Ectodermal cell (in vitro differentiated cells): ENCODE data around the gene STAT4.

Experiments
- H3K27ac ChIP-seq: 2 replicates; pipeline ENCODE4 v1.7.0; 2013; ENCODE audit warnings: mild to moderate bottlenecking, low read depth, low read length; ENCODE audit not compliant: insufficient read depth, poor library complexity, severe bottlenecking
- H3K27me3 ChIP-seq: 2 replicates; pipeline ENCODE4 v1.7.0; 2013; ENCODE audit warnings: mild to moderate bottlenecking, low read length; ENCODE audit not compliant: insufficient read depth, control insufficient read depth, poor library complexity, severe bottlenecking
- H3K36me3 ChIP-seq: one replicate; pipeline ENCODE4 v1.7.0; 2013; ENCODE audit warnings: low read length; ENCODE audit not compliant: control insufficient read depth, insufficient read depth
- H3K4me1 ChIP-seq: one replicate; pipeline ENCODE4 v1.7.0; 2013; ENCODE audit warnings: low read length; ENCODE audit not compliant: control insufficient read depth, insufficient read depth
- H3K4me3 ChIP-seq: 2 replicates; pipeline ENCODE4 v1.7.0; 2013; ENCODE audit warnings: low read depth, low read length, control low read depth; ENCODE audit not compliant: insufficient read depth
- H3K9me3 ChIP-seq: 2 replicates; pipeline ENCODE4 v1.7.0; 2013; ENCODE audit warnings: mild to moderate bottlenecking, low read length, moderate library complexity; ENCODE audit not compliant: control insufficient read depth
- WGBS, 2 experiments: methylation state at CpG; one replicate each; pipeline ENCODE4 v1.1.7; 2013; ENCODE audit warnings: missing lambda C conversion rate in 2 of 2; 5-methylcytosine and 5-hydroxymethylcytosine counted together

The STAT4 gene

GRCh38 chr2:191037351-191037750 lies 113.4 kb downstream of the STAT4 start:
- WGBS, 2 experiments, result 93 to 97% methylated on average over 4 of the region's 4 CpGs
- no peaks in the 10 kb centered on the region for H3K9me3 ChIP-seq
- no peaks in the 10 kb centered on the region for H3K4me1 ChIP-seq
- H3K27ac ChIP-seq, result no peak overlapping the region
- H3K36me3 ChIP-seq, result no peaks in the 10 kb centered on the region
- H3K4me3 ChIP-seq, result no peak overlapping the region
- H3K27me3 ChIP-seq, result no peaks in the 10 kb centered on the region

GRCh38 chr2:191036363-191036762 lies 114.4 kb downstream of the STAT4 start:
- no peaks in the 10 kb centered on the region for H3K27me3 ChIP-seq
- H3K27ac ChIP-seq, result no peak overlapping the region
- no peaks in the 10 kb centered on the region for H3K9me3 ChIP-seq
- H3K4me3 ChIP-seq, result no peak overlapping the region
- H3K36me3 ChIP-seq, result no peaks in the 10 kb centered on the region
- 84 to 94% methylated on average over 2 of the region's 2 CpGs for WGBS, 2 experiments
- no peaks in the 10 kb centered on the region for H3K4me1 ChIP-seq

GRCh38 chr2:191032588-191033429 lies 118.0 kb downstream of the STAT4 start:
- 89% methylated on average over 8 of the region's 8 CpGs for WGBS, 2 experiments
- no peaks in the 10 kb centered on the region for H3K27me3 ChIP-seq
- H3K4me1 ChIP-seq, result no peaks in the 10 kb centered on the region
- no peak overlapping the region for H3K27ac ChIP-seq
- no peak overlapping the region for H3K4me3 ChIP-seq
- no peaks in the 10 kb centered on the region for H3K9me3 ChIP-seq
- no peaks in the 10 kb centered on the region for H3K36me3 ChIP-seq

- no peak overlapping the region for H3K4me3 ChIP-seq
- no peaks in the 10 kb centered on the region for H3K9me3 ChIP-seq
- no peaks in the 10 kb centered on the region for H3K27me3 ChIP-seq
- H3K36me3 ChIP-seq, result no peaks in the 10 kb centered on the region
- 87 to 100% methylated on average over 2 of the region's 2 CpGs for WGBS, 2 experiments
- no peak overlapping the region for H3K27ac ChIP-seq
- no peaks in the 10 kb centered on the region for H3K4me1 ChIP-seq
These were observed 119.5 kb downstream of the STAT4 start for GRCh38 chr2:191031256-191031655.

GRCh38 chr2:191030521-191031154 lies 120.2 kb downstream of the STAT4 start:
- H3K9me3 ChIP-seq, result no peaks in the 10 kb centered on the region
- 48 to 53% methylated on average over 8 of the region's 8 CpGs for WGBS, 2 experiments
- H3K27me3 ChIP-seq, result no peaks in the 10 kb centered on the region
- H3K4me3 ChIP-seq, result no peak overlapping the region
- H3K27ac ChIP-seq, result no peak overlapping the region
- no peaks in the 10 kb centered on the region for H3K36me3 ChIP-seq
- H3K4me1 ChIP-seq, result no peaks in the 10 kb centered on the region

- H3K36me3 ChIP-seq, result no peaks in the 10 kb centered on the region
- H3K9me3 ChIP-seq, result no peaks in the 10 kb centered on the region
- no peak overlapping the region for H3K4me3 ChIP-seq
- H3K27ac ChIP-seq, result no peak overlapping the region
- WGBS, 2 experiments, result 88 to 91% methylated on average over 8 to 9 of the region's 10 CpGs
- H3K27me3 ChIP-seq, result no peaks in the 10 kb centered on the region
- no peaks in the 10 kb centered on the region for H3K4me1 ChIP-seq
These were observed 121.4 kb downstream of the STAT4 start for GRCh38 chr2:191029280-191029950.

GRCh38 chr2:191026377-191026776 lies 124.4 kb downstream of the STAT4 start:
- WGBS, 2 experiments, result 42 to 43% methylated on average over 2 of the region's 2 CpGs
- Histone ChIP-seq H3K4me1 (no peaks in the 10 kb centered on the region), H3K9me3 (no peaks in the 10 kb centered on the region), H3K27me3 (peaks cover 3% of the 10 kb centered on the region), H3K36me3 (no peaks in the 10 kb centered on the region), H3K27ac (no peak overlapping the region), H3K4me3 (no peak overlapping the region)

- 71 to 82% methylated on average over 1 of the region's 1 CpG for WGBS, 2 experiments
- Histone ChIP-seq H3K4me1 (peaks cover 5% of the 10 kb centered on the region), H3K27me3 (peaks cover 3% of the 10 kb centered on the region), H3K4me3 (no peak overlapping the region), H3K36me3 (no peaks in the 10 kb centered on the region), H3K27ac (no peak overlapping the region), H3K9me3 (no peaks in the 10 kb centered on the region)
These were observed 125.7 kb downstream of the STAT4 start for GRCh38 chr2:191025135-191025534.

GRCh38 chr2:191023235-191023679 lies 127.5 kb downstream of the STAT4 start:
- Histone ChIP-seq H3K27me3 (peaks cover 16% of the 10 kb centered on the region), H3K4me1 (peaks cover 5% of the 10 kb centered on the region), H3K4me3 (no peak overlapping the region), H3K27ac (no peak overlapping the region), H3K36me3 (no peaks in the 10 kb centered on the region), H3K9me3 (no peaks in the 10 kb centered on the region)
- WGBS, 2 experiments, result 93 to 94% methylated on average over 7 of the region's 7 CpGs

- Histone ChIP-seq H3K27me3 (peaks cover 39% of the 10 kb centered on the region), H3K36me3 (no peaks in the 10 kb centered on the region), H3K4me3 (peak overlapping the region; percentile 53), H3K4me1 (peaks cover 5% of the 10 kb centered on the region), H3K9me3 (no peaks in the 10 kb centered on the region), H3K27ac (no peak overlapping the region)
- WGBS, 2 experiments, result 54 to 55% methylated on average over 14 of the region's 14 CpGs
These were observed 129.9 kb downstream of the STAT4 start for GRCh38 chr2:191020742-191021381.
